HG02610 (cell line): ENCODE measurements around the gene GTF2H2.
"Not testable (repeated sequence)": the region's sequence is repeated elsewhere in the genome, so short reads cannot be mapped to it uniquely, and the experiment has no call there.

Experiments
- ATAC-seq: cut with Tn5 transposase; IDR thresholded peaks from one replicate; pipeline ENCODE4 v1.9.1; 2021; ENCODE audit warnings: mild to moderate bottlenecking, moderate library complexity; ENCODE audit not compliant: unreplicated experiment

GTF2H2 gene

GRCh38 chr5:71014176-71014575 is 53.3 kb downstream of the GTF2H2 start:
- ATAC-seq = no peak

DNA sequence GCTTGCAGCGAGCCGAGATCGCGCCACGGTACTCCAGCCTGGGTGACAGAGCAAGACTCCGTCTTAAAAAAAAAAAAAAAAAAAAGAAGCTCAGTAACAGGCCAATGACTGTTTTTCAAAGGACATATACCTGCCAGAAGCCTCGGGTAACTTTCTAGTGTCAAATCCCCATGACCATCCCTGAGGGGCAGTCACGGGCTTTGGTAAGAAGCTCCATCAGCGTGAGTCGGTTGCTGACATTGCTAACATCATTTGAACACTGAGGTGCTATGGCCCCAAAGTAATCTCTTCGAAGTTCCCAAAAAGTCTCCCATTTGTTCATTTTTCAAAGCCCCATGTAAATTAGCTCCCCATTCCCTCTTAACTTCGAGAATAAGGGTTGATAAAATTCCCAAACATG is 53.9 kb downstream of the GTF2H2 start:
- ATAC-seq = no peak

DNA sequence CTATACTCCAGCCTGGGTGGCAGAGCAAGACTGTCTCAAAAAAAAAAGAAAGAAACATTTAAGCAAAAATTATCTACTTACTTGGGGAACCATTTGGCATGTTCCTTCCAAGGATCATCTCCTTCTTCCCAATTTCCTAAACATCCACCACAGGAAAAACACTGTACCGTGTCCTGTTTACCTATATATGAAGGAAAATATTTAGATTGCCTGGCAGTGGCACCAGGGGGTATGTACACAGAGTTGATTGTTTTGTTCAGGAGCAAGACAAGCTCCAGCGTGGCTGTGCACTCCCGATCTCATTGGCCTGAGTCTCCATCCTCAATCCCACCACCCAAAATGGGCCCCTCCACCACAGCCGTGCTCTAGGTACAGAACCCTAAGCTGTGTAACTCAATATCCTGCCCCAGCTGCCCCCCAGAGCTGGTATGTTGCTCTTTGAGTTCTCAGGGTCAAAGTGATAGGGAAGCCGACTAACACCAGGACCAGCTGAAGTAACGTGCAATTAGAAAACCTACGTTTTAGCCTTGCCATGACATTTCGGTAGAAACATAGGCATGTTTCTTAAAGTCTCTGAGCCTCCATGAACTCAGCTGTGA is 56.2 kb downstream of the GTF2H2 start:
- no peak for ATAC-seq

GRCh38 chr5:71006983-71007382 is 60.5 kb downstream of the GTF2H2 start:
- ATAC-seq = not testable (repeated sequence)
